HepG2 (cell line): ENCODE measurements around the gene TMSB15C. TPM values are rescaled to one million over a fixed set of nuclear protein-coding genes. Genes with fewer than 3 reads are reported as not detected.

Experiments used
- HNRNPLL ChIP-seq: fragments of 200-400 bp; formaldehyde crosslinking; IDR thresholded peaks from 2 replicates; pipeline ENCODE4 v1.6.1; 2017; ENCODE audit warnings: mild to moderate bottlenecking, low read depth, low read length; ENCODE audit not compliant: poor library complexity, severe bottlenecking
- PAXIP1 ChIP-seq: sonication (generic); formaldehyde crosslinking; conservative IDR thresholded peaks from 2 replicates; pipeline ENCODE4 v1.4.0; 2020; ENCODE audit warnings: mild to moderate bottlenecking, missing genetic modification reagents, moderate library complexity
- ZNF407 ChIP-seq: sonication (generic); formaldehyde crosslinking; IDR thresholded peaks from one replicate; pipeline ENCODE4 v1.5.1; 2020; ENCODE audit warnings: mild to moderate bottlenecking, missing genetic modification reagents; ENCODE audit errors: not compliant biosample characterization
- polyA plus RNA-seq, 8 experiments: library from polyadenylated mRNA; depleted of rRNA in 3 of 8; stranded (reverse) in 7 of 8; unstranded in 1 of 8; fragments of >200 nt; fragmentation: Illumina TruSeq in 4 of 8; extraction: Trizol in 4 of 8; gene quantifications; 2 replicates each; pipeline versions ENCODE4 v1.2.1 to v1.2.3, GENCODE V29; 2011 to 2016; ENCODE audit warnings: low read depth in 4 of 8, missing spikeins in 1 of 8, mixed read lengths in 1 of 8; ENCODE audit not compliant: insufficient read depth in 1 of 8
- total RNA-seq, 5 experiments: library from RNA; depleted of rRNA; stranded (reverse); fragments of >200 nt; fragmentation: Illumina TruSeq; extraction: Trizol; gene quantifications; 2 replicates each; pipeline ENCODE4 v1.2.3, GENCODE V29; 2016; ENCODE audit warnings: low read depth in 1 of 5

Gene TMSB15C
- total and polyA plus RNA-seq, 2 of the 13 experiments (the other 11 are each of a cell fraction or from before 2014, with no cell fraction given): not detected

- no peak for TF ChIP-seq PAXIP1 (CRISPR knock-in tag)
- no peak for TF ChIP-seq ZNF407 (CRISPR knock-in tag)
- no peak for TF ChIP-seq HNRNPLL
Measured at GRCh38 chrX:104122829-104123228, 46.8 kb upstream of the TMSB15C start (continued).
